Measurements from ENCODE around the gene ACSL1.

DNA sequence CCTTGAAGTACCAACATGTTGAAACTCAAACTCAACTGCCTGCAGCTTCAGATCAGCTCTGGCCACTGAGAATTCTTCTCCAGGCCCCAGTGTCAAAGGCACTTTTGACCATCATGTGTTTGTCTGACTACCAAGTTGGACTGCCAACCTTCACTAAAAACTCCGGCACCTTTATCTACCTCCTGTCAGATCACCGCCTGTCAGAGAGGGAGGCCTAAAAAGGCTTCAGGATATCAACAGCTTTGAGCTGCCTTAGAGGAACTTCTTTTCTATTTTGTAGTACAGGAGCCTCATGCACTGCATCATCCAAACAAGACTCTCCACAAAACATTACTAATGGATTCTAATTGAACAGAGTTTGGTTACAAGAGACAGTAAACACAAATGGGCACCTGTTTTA, 2.8 kb downstream of the ACSL1 start:
- TF ChIP-seq, protein P1, sequence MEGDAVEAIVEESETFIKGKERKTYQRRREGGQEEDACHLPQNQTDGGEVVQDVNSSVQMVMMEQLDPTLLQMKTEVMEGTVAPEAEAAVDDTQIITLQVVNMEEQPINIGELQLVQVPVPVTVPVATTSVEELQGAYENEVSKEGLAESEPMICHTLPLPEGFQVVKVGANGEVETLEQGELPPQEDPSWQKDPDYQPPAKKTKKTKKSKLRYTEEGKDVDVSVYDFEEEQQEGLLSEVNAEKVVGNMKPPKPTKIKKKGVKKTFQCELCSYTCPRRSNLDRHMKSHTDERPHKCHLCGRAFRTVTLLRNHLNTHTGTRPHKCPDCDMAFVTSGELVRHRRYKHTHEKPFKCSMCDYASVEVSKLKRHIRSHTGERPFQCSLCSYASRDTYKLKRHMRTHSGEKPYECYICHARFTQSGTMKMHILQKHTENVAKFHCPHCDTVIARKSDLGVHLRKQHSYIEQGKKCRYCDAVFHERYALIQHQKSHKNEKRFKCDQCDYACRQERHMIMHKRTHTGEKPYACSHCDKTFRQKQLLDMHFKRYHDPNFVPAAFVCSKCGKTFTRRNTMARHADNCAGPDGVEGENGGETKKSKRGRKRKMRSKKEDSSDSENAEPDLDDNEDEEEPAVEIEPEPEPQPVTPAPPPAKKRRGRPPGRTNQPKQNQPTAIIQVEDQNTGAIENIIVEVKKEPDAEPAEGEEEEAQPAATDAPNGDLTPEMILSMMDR (IDR thresholded peaks at IDR 0.05; ENCODE audit: insufficient read depth, low read length, poor library complexity, severe bottlenecking) = no peak
- no peak for TF ChIP-seq EZH2phosphoT487 (conservative IDR thresholded peaks at IDR 0.05; ENCODE audit: low read length)

Measured in SU-DHL-6 (cell line).